Measurements from ENCODE around the gene ZFYVE1.

Gene ZFYVE1

GRCh38 chr14:72925815-72926291 lies 101.1 kb downstream of the ZFYVE1 start:
- no peak for DNase-seq (ENCODE audit: low spot score)
- in situ Hi-C loops (cut with MboI; ENCODE audit: low pct_unique_long_range_greater_than_20kb, low sequenced_read_pairs, unreplicated experiment) = no loop called here
- no peak for TF ChIP-seq CTCF (IDR thresholded peaks at IDR 0.05; ENCODE audit: extremely low read depth, insufficient read depth, missing control alignments)

- no peak for TF ChIP-seq CTCF (IDR thresholded peaks at IDR 0.05; ENCODE audit: extremely low read depth, insufficient read depth, missing control alignments)
- in situ Hi-C loops (cut with MboI; ENCODE audit: low pct_unique_long_range_greater_than_20kb, low sequenced_read_pairs, unreplicated experiment) = no loop called here
- no peak for DNase-seq (ENCODE audit: low spot score)
These were observed 101.6 kb downstream of the ZFYVE1 start for GRCh38 chr14:72925171-72925759.

DNA sequence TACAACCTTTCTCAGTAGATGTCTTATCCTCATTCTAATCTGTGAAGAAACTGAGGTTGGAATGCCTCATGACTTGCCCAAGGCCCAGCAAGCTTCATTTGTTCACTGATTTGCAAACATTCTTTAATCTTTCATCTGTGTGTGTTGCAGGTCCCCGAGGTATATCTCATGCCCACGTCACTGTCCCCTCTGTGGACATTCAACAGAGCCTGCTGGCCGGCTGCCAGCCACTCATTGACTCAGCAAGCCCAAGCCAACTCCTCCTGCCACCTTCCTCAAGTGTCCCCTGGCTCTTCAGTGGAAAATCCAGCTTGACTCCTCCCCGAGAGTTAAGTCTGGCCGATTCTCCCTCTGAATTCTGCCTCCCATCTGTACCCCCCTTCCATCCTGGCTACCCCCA lies 102.6 kb downstream of the ZFYVE1 start:
- DNase-seq (ENCODE audit: low spot score) = no peak
- no peak for TF ChIP-seq CTCF (IDR thresholded peaks at IDR 0.05; ENCODE audit: extremely low read depth, insufficient read depth, missing control alignments)
- in situ Hi-C loops (cut with MboI; ENCODE audit: low pct_unique_long_range_greater_than_20kb, low sequenced_read_pairs, unreplicated experiment) = no loop called here

- no peak for TF ChIP-seq CTCF (IDR thresholded peaks at IDR 0.05; ENCODE audit: extremely low read depth, insufficient read depth, missing control alignments)
- DNase-seq (ENCODE audit: low spot score) = no peak
- in situ Hi-C loops (cut with MboI; ENCODE audit: low pct_unique_long_range_greater_than_20kb, low sequenced_read_pairs, unreplicated experiment) = no loop called here
These were observed 105.5 kb downstream of the ZFYVE1 start for GRCh38 chr14:72921396-72921795.

DNA sequence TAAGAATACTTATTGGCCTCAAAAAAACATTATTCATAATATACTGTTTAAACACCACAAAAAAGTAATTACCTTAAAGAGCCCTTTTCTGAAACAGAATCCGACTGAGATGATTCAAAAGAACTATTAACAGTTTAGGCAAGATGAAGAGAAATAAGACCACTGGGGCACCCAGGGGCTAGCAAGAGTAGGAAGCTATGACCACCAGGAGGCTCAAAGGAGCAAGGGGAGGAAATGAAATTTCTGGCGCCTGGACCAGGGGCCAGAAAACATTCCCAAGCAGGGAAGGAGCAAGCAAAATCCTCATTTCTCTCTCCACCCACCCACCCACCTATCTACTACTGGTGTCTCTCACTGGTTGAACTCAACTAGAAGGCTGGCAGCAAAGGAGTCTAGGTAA lies 106.9 kb downstream of the ZFYVE1 start:
- DNase-seq (ENCODE audit: low spot score) = no peak
- no peak for TF ChIP-seq CTCF (IDR thresholded peaks at IDR 0.05; ENCODE audit: extremely low read depth, insufficient read depth, missing control alignments)
- in situ Hi-C loops (cut with MboI; ENCODE audit: low pct_unique_long_range_greater_than_20kb, low sequenced_read_pairs, unreplicated experiment) = no loop called here
